Peyer's patch (tissue), 4 donors: ENCODE data around the gene SASH1.

ENCODE experiments used
- CTCF ChIP-seq, 6 experiments: fragments of 450-650 bp in 4 of 6; fragments of 200-600 bp in 2 of 6; sonication (generic) in 1 of 6; IDR thresholded peaks; one replicate each; pipeline ENCODE4 v1.5.1; 2017 to 2019; ENCODE audit warnings: antibody characterized with exemption in 6 of 6, mild to moderate bottlenecking in 3 of 6, moderate library complexity in 1 of 6
- POLR2A ChIP-seq, 2 donors: fragments of 450-650 bp; IDR thresholded peaks; one replicate each; pipeline ENCODE4 v1.5.1; 2017; ENCODE audit warnings: antibody characterized with exemption in 2 of 2, mild to moderate bottlenecking in 2 of 2, moderate library complexity in 2 of 2

GRCh38 chr6:148385379-148385778, 42.7 kb downstream of the SASH1 start:
- TF ChIP-seq CTCF (IDR thresholded peaks at IDR 0.05) (no peak), POLR2A (IDR thresholded peaks at IDR 0.05) (no peak)
